ENCODE data around the gene CLGN. TPM values are rescaled to one million over a fixed set of nuclear protein-coding genes. Genes with fewer than 3 reads are reported as not detected.

The CLGN gene
- total and polyA plus RNA-seq, 2 of the 13 experiments (the other 11 are each of a cell fraction or from before 2014, with no cell fraction given): 7.2 to 17.0 TPM

- Histone ChIP-seq H3K36me3 (replicated peaks in 1 of 2; ENCODE audit: control insufficient read depth in 1 of 2, insufficient read depth in 2 of 2, low read length in 2 of 2) (no peaks in the 10 kb centered on the region), H2AFZ (ENCODE audit: low read length) (no peak overlapping the region), H3K9ac (ENCODE audit: insufficient read depth, low read depth, low read length) (no peak overlapping the region), H3K9me3 (ENCODE audit: low read length) (no peaks in the 10 kb centered on the region), H3K4me3 (replicated peaks in 1 of 3; ENCODE audit: insufficient read depth in 1 of 3, low read depth in 2 of 3, low read length in 3 of 3) (no peak overlapping the region), H3K79me2 (ENCODE audit: insufficient read depth, low read length) (no peaks in the 10 kb centered on the region), H3K27me3 (ENCODE audit: control insufficient read depth in 1 of 2, insufficient read depth in 2 of 2, low read length in 2 of 2) (no peaks in the 10 kb centered on the region), H3K4me2 (ENCODE audit: low read depth, low read length) (no peak overlapping the region), H4K20me1 (ENCODE audit: insufficient read depth, low read length) (no peaks in the 10 kb centered on the region), H3K27ac (ENCODE audit: extremely low read length, insufficient read depth, low read length) (no peak overlapping the region), H3K4me1 (ENCODE audit: insufficient read depth, low read length) (peaks cover 5% of the 10 kb centered on the region; the same call in 1 of the 2 replicates)
- DNase-seq (ENCODE audit: low spot score): no peak
- FAIRE-seq: no peak
- in situ Hi-C loops (cut with HindIII; ENCODE audit: extremely low pct_ligation_motif_present, low pct_unique_long_range_greater_than_20kb): no loop called here
- intact Hi-C loops (cut with micrococcal nuclease; ENCODE audit: unreplicated experiment): no loop called here
- ChIA-PET POLR2A (no interaction called here), CTCF (ENCODE audit: low intra/inter-chr PET ratio, low total read pairs) (no interaction called here)
- BruUV-seq (replicated peaks): no TSS peak
- TF ChIP-seq TBL1XR1 (IDR thresholded peaks at IDR 0.05; ENCODE audit: borderline replicate concordance, low read length, partially characterized antibody) (no peak), ZNF547 (CRISPR knock-in tag; IDR thresholded peaks at IDR 0.05) (no peak), SMAD1 (CRISPR knock-in tag; IDR thresholded peaks at IDR 0.05; ENCODE audit: borderline replicate concordance, low read depth) (no peak), ZNF724P (CRISPR knock-in tag; IDR thresholded peaks at IDR 0.05; ENCODE audit: borderline replicate concordance) (no peak), TCF12 (IDR thresholded peaks at IDR 0.05) (no peak), TCF12 (CRISPR knock-in tag; IDR thresholded peaks at IDR 0.05) (no peak), ZNF816 (CRISPR knock-in tag; IDR thresholded peaks at IDR 0.05; ENCODE audit: borderline replicate concordance) (no peak), HNRNPLL (IDR thresholded peaks at IDR 0.05; ENCODE audit: low read depth, low read length, poor library complexity, severe bottlenecking) (no peak), CEBPG (CRISPR knock-in tag; IDR thresholded peaks at IDR 0.05) (no peak), ZNF383 (CRISPR knock-in tag; IDR thresholded peaks at IDR 0.05; ENCODE audit: borderline replicate concordance) (no peak), ZNF572 (CRISPR knock-in tag; IDR thresholded peaks at IDR 0.05) (no peak), ZNF639 (CRISPR knock-in tag; conservative IDR thresholded peaks at IDR 0.05) (no peak), HOXD1 (CRISPR knock-in tag; IDR thresholded peaks at IDR 0.05) (no peak), ZNF143 (CRISPR knock-in tag; IDR thresholded peaks at IDR 0.05) (no peak), PAF1 (CRISPR knock-in tag; IDR thresholded peaks at IDR 0.05) (no peak), ZFP37 (CRISPR knock-in tag; IDR thresholded peaks at IDR 0.05; ENCODE audit: borderline replicate concordance) (no peak), ZSCAN21 (CRISPR knock-in tag; IDR thresholded peaks at IDR 0.05; ENCODE audit: borderline replicate concordance) (no peak), ZNF136 (CRISPR knock-in tag; IDR thresholded peaks at IDR 0.05; ENCODE audit: low read depth) (no peak), ZNF205 (CRISPR knock-in tag; IDR thresholded peaks at IDR 0.05) (no peak), SMAD3 (CRISPR knock-in tag; IDR thresholded peaks at IDR 0.05) (no peak), POLR2AphosphoS5 (IDR thresholded peaks at IDR 0.05; ENCODE audit: low read depth, low read length) (no peak)
- WGBS (ENCODE audit: low lambda C conversion rate): 72% methylated on average over 3 of the region's 3 CpGs
- no peak for ATAC-seq
Measured at GRCh38 chr4:140344101-140344500, 83.3 kb downstream of the CLGN start.
